ENCODE results near the gene CDK13.
"Not testable (repeated sequence)": the region's sequence is repeated elsewhere in the genome, so short reads cannot be mapped to it uniquely, and the experiment has no call there.

The CDK13 gene

DNA sequence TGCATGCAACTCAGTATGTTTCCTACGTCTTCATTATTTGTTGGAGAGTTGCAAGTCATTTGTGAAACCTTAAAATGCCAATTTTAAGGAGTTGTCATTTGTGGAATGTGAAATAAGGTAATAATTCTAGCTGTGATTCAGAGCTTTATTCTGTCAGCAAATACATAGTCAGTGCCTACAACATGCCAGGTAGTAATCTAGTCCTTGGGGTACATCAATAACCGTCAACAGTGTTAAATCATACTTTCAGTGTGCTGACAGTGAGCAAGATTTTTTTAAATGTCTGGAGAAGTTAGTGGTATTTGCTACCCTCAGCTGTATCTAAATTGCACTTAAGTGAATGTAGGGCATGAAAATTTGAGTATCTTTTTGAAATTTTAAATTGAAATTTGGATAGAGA is 147.7 kb downstream of the CDK13 start:
- DNase-seq (ENCODE audit: low read depth in 2 of 2) = no peak

DNA sequence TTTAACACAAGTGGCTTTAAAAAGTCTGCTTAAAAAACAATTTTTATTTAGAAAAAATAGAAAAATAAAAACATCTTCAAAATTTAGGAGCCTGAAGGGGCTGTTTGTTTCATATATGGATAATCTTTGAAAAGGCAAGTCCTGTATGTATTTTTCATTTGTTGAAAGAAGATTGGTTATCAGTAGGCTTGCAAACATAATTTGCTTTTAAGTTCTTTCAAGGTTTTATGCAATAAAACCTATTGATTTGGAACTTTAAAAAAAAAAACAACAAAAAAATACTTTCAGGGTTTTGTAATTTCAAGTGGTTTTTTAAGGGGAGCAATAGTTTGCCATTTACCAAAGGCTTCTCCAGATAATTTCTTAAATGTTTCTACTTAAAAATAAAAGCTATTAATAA is 148.8 kb downstream of the CDK13 start:
- no peak for DNase-seq (ENCODE audit: low read depth in 2 of 2)

DNA sequence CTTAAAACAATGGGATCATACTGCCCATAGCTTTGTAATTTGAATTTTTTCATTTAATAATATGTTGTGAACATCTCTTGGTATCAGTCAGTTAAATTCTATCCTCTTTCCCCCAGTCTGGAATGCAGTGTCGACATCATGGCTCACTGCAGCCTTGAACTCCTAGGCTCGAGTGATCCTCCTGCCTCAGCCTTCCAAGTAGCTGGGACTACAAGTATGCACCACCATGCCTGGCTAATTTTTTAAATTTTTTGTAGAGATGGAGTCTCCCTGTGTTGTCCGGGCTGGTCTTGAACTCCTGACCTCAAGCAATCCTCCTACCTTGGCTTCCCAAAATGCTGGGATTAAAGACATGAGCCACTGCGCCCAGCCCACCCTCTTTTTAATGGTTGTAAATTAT is 149.8 kb downstream of the CDK13 start:
- no peak for DNase-seq (ENCODE audit: low read depth in 2 of 2)

DNA sequence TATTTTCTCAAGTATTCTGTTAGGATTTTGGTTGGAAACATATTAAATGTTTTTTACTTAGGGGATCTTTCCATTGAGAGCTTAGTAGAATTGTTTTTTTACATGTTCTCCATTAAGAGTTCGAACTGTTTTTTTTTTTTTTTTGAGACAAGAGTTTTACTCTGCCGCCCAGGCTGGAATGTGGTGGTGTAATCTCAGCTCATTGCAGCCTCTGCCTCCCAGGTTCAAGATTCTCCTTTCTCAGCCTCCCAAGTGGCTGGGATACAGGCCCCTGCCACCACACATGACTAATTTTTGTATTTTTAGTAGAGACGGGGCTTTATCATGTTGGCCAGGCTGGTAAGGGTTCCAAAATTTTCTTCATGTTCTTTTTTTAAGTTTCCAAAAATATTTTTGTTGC is 151.1 kb downstream of the CDK13 start:
- DNase-seq (ENCODE audit: low read depth in 2 of 2) = no peak

DNA sequence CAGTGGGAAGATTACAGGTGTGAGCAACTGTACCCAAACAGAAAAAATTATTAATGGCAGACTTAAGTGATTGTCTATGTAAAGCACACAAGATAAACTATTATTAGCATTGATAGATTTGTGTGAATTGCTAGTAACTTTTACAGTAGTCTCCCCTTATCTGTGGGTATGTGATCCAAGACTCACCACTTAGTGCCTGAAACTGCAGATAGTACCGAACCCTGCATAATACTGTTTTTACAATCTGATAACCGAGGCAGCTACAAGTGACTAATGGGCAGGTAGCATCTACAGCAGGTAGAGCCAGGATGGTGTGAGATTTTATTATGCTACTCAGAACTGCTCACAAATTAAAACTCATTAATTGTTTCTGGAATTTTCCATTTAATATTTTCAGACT is 152.8 kb downstream of the CDK13 start:
- DNase-seq (ENCODE audit: low read depth in 2 of 2) = no peak

DNA sequence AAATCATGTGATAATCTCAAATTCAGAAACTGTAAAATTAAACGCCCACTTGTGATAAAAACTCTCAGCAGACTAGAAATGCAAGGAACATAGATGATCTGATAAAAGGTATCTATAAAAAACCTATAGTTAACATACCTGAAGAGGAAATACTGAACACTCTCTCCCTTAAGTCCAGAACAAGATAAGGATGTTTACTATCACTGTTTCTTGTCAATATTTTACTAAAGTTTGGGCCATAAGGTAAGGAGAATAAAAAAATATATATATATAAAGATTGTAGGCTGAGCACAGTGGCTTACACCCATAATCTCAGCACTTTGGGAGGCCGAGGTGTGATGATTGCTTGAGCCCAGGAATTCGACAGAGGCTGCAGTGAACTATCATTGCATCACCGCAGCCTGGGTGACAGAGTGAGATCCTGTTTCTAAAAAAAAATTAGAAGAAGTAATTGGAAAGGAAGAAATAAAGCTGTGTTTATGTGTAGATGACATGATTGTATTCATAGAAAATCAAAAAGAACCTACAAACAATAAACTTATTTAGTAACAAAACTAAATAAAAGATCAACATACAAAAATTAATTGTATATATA is 155.9 kb downstream of the CDK13 start:
- DNase-seq (ENCODE audit: low read depth in 2 of 2) = no peak

DNA sequence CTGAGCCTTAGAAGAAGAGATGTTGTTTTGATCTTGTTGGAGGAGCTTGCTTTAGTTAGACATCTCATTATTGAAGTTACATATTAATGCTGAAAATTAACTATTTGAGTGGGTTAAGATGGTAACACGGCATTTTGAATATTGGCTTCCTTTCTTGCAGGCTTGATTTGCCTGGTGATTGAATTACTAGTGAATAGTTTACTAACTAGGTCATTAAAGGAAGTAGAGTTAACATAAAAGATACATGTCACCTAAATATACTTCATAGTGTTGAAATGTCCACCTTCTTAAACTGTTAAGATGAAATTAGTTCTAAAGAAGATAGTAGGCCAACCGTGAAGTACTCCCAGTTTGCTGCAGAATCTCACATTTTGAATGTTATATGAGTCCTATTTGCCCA is 165.9 kb downstream of the CDK13 start:
- DNase-seq (ENCODE audit: low read depth in 2 of 2) = no peak

DNA sequence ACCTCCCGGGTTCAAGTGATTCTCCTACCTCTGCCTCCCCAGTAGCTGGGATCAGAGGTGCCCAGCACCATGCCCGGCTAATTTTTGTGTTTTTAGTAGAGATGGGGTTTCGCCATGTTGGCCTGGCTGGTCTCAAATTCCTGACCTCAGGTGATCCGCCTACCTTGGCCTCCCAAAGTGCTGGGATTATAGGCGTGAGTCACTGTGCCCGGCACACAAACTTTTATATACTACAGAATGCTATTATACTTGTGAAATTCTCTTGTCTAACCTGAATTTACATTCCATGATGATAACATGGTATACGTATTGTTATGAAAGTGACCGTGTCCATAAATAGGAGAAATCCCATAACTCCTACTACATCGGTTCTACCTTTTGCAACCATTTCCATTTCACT is 167.1 kb downstream of the CDK13 start:
- DNase-seq (ENCODE audit: low read depth in 2 of 2) = not testable (repeated sequence)

DNA sequence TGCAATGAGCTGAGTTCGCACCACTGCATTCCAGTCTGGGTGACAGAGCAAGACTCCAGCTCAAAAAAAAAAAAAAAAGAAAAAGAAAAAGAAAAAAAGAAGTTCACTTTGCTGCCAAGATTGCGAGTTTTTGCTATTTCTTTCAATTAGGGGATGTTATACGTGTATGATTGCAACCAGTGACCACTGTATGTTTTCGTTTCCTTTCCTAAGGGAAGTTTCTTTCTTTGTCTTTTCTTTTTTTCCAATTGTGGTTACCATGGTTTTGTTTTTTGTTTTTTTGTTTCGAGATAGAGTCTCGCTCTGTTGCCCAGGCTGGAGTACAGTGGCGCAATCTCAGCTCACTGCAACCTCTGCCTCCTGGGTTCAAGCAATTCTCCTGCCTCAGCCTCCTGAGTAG is 168.1 kb downstream of the CDK13 start:
- DNase-seq (ENCODE audit: low read depth in 2 of 2) = not testable (repeated sequence)

DNA sequence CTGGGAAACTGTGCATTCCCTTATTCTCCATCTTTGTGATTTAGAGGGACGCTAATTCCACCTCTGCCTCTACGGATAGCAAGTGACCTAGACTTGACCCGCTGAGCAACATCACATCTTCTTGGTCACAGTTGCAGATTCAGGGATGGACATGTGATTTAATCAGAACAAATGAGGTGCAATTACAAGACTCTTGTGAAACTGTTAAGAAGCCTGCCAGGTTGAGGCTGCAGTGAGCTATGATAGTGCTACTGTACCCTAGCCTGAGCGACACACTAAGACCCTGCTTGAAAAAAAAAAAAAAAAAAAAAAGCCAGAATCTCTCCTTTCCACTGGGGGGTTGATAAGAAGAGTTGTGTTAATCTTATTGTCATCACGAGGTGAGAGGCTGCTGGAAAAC is 170.0 kb downstream of the CDK13 start:
- DNase-seq (ENCODE audit: low read depth in 2 of 2) = no peak

DNA sequence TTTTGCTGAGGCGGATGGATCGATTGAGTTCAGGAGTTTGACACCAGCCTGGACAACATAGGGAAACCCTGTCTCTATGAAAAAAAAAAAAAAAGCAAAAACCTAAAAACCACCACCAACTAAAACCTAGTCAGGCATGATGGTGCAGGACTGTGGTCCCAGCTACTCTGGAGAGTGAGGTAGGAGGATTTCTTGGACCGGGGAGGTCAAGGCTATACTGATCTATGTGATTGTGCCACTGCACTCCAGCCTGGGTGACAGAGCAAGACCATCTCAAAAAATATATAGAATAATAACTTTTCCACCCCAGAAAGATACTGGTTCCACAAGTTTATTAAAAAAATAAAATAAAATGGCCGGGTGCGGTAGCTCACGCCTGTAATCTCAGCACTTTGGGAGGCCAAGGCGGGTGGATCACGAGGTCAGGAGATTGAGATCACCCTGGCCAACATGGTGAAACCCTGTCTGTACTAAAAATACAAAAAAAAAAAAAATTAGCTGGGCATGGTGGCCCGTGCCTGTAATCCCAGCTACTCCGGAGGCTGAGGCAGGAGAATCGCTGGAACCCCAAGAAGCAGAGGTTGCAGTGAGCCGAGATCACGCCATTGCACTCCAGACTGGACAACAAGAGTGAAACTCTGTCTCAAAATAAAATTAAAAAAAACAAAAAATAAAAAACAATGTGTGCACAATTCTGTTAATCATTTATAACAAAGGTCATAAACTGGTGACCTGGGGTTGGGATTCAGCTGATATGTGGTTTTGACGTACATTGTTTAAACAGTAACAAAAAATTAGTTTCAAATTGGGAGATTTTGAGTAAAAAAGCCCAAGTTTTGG is 172.3 kb downstream of the CDK13 start:
- DNase-seq (ENCODE audit: low read depth in 2 of 2) = not testable (repeated sequence)

DNA sequence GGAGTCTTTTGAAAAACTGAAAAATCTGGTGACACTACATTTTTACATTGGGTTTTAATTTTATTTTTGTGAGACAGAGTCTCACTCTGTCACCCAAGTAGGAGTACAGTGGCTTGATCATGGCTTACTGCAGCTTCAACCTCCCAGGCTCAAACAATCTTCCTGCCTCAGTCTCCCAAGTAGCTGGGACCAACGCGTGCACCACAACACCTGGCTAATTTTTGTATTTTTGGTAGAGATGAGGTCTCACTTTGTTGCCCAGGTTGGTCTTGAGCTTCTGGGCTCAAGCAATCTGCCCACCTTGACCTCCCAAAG is 172.8 kb downstream of the CDK13 start:
- no peak for DNase-seq (ENCODE audit: low read depth in 2 of 2)

DNA sequence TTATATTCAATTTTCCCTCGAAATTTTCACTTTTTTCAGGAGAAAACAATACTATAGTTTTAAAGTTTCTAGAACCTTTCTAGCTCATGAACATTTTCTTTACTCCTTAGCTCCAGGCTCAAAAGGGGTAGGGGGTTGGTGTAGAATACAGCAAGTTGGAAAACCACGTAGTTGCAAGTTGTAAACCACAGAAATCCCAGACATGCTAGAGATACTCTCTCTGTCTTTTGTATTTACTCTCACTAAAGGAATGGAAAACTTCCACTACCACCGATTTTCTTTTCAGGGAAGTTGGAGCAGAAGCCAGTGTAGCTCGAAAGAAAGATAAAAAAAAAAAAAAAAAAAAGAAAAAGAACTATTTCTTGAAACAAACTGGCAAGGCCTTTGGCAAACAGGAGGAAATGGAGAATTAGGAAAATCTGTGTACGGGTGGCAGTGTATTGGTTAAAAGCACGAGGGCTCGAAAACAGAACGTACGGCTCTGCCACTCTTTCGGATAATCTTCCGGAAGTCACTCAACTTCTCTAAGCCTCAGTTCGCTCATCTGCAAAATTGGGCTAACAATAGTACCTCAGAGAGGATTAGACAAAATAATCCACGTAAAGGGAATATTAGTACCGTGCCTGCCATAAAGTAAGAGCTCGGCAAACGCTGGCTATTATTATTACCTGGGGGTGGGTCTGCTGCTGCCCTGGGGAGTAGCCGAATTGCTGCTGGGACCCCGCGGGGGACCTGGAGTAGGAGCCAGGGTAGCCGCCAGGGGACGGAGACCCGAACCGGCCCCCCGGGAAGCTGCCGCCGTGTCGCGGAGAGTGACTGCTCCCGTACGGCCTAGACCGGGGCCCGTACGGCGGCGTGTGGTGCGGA is 183.7 kb downstream of the CDK13 start:
- no peak for DNase-seq (ENCODE audit: low read depth in 2 of 2)

DNA sequence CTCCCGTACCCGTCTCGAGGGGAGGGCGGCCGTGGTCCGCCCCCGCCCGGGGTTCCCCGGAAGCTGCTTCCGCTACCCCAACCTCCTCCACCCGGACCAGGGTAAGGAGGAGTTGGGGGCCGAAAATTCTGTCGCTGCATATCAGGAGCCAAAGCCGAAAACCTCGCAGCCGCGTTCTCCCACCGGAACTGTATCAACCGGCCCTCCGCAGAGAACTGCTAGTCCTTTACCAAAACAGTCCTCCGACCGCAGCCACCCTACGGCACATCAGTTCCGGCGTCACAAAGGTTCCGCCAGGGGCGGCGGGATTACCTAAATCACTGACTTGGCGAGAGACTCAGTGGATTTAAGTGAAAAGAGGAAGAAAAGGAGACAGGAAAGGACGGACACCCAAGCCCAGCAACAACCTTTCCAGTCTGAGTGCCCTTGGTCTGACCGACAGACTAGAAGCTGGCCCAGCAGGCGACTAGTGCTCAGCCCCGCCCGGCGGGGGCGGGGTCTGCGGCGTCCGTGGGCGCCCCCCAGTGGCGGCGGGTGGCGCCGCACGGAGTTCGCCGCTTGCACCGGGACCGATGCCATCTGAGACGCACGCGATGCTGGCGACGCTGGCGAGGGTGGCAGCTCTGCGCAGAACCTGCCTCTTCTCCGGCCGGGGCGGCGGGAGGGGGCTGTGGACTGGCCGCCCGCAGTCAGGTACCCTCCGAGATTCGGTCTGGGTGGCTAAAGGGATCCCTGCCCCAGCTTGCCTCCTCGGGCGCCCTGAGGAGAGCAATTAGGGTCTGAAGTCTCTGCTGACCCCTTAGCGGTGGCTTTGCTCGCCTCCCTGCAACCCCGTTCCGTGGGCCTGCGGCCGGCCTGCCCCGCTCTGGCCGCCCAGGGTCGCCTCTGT is 184.6 kb downstream of the CDK13 start, which contains the start of the genes MPLKIP and SUGCT:
MPLKIP (minus strand) TSS at position 195 of the 889 bp plus-strand sequence; CDS start at position 140, 55 bp downstream.
SUGCT (plus strand) TSS at position 578 of the 889 bp plus-strand sequence.
- peak; percentile 71 to 80 for DNase-seq (ENCODE audit: low read depth in 2 of 2)

DNA sequence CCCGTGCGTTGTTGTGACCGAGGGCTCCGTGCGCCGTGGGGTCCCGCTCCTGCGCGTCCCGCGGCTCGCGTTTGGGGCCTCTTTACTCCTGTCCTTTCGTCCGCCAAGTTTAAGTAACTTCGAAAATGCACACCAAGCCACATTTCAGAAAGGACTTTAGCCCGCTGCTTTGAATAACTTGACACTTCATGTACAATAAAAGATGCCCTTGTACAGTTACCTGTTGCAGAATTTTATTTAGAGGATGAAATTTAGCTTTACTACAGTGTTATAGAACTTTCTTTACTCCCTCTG is 185.2 kb downstream of the CDK13 start:
- no peak for DNase-seq (ENCODE audit: low read depth in 2 of 2)

DNA sequence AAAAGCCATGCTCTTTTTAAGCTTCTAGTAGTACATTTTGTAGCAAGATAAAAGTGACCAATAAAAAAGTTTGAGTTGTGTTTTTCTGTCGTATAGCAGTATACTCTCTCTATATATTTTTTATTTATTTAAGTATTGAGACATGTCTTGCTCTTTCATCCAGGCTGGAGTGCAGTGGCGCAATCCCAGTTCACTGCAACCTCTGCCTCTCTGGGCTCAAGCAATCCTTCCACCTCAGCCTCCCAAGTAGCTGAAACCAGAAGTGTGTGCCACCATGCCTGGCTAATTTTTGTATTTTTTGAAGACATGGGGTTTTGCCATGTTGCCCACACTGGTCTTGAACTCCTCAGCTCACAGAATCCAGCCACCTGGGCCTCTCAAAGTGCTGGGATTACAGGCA is 187.5 kb downstream of the CDK13 start:
- no peak for DNase-seq (ENCODE audit: low read depth in 2 of 2)

DNA sequence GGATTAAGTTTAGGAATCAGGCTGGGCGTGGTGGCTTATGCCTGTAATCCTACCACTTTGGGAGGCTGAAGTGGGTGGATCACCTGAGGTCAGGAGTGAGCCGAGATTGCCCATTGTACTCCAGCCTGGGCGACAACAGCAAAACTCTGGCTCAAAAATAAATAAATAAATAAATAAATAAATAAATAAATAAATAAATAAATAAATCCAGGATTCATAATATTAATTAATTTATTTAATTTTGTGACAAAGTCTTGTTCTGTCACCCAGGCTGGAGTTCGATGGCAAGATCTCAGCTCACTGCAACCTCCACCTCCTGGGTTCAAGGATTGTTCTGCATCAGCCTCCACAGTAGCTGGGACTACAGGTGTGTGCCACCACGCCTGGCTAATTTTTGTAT is 188.9 kb downstream of the CDK13 start:
- DNase-seq (ENCODE audit: low read depth in 2 of 2) = no peak

DNA sequence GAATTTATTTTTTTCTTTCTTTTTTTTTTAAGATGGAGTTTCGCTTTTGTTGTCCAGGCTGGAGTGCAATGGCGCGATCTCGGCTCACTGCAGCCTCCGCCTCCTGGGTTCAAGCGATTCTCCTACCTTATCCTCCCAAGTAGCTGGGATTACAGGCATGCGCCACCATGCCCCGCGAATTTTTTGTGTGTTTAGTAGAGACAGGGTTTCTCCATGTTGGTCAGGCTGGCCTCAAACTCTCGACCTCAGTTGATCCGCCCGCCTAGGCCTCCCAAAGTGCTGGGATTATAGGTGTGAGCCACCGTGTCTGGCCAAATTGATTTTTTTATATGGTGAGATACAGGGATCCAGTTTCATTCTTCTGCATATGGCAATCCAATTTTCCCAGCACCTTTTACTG is 189.8 kb downstream of the CDK13 start:
- not testable (repeated sequence) for DNase-seq (ENCODE audit: low read depth in 2 of 2)

DNA sequence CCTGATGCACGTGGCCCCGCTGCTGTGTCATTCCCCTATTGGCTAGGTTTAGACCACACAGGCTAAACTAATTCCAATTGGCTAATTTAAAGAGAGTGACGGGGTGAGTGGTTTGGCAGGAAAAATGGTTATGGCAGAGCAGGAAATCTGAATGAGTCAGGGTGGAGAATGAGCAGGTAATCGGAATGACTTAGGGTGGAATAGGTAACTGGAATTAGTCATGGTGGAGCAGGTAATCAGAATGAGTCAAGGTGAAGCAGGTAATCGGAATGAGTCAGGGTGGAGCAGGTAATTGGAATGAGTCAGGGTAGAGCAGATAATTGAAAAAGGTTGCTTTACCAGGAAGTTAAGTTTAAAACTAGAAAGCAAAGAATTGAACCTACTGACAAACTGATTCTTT is 191.9 kb downstream of the CDK13 start:
- DNase-seq (ENCODE audit: low read depth in 2 of 2) = not testable (repeated sequence)

DNA sequence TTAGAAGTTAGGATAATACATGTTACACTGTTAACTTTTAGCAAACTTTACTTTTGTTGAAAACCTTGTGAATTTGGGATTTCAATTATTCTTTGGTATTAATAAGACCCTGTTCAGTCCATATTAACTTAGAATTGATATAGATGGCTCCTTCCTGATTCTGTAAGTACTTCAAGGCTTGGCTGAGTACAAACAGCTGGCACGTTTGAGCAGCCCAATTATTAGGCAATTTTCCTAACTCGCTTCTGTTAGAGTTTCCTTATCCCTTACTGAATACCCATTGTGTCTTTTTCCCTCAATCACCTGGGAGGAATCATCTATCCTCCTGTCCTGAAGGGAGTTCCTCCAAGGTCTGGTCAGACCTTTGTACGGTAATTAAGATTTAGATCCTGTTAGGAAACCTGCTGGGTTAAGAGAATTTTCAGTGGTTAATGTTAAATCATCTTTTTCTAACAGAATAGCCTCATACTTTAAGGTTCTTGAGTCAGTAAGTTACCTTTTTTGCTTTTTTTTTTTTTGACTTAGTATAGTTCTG is 195.6 kb downstream of the CDK13 start:
- not testable (repeated sequence) for DNase-seq (ENCODE audit: low read depth in 2 of 2)
